ENCODE results near the gene HABP2.

The HABP2 gene

DNA sequence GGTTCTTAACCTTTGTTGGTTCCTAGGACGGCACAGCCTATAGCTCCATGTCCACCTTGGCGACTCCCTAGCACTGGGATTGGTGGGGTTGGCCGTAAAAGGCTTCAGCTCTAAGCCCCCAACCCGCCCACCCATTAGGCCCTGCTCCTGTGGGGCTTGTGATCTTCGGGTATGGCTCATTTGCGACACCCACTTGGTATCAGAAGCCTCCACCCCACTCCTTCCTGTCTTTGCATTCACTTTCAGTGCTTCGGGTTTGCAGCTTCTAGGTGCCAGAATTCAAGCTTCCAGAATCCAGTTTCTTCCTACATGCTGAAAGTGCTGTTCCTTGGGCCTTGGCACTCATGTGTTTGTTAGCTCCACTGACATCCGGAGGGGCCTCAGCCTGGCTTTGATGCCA is 39.5 kb downstream of the HABP2 start:
- H3K4me3 ChIP-seq (ENCODE audit: low read depth, low read length) = no peak overlapping the region
- TF ChIP-seq, protein P1, sequence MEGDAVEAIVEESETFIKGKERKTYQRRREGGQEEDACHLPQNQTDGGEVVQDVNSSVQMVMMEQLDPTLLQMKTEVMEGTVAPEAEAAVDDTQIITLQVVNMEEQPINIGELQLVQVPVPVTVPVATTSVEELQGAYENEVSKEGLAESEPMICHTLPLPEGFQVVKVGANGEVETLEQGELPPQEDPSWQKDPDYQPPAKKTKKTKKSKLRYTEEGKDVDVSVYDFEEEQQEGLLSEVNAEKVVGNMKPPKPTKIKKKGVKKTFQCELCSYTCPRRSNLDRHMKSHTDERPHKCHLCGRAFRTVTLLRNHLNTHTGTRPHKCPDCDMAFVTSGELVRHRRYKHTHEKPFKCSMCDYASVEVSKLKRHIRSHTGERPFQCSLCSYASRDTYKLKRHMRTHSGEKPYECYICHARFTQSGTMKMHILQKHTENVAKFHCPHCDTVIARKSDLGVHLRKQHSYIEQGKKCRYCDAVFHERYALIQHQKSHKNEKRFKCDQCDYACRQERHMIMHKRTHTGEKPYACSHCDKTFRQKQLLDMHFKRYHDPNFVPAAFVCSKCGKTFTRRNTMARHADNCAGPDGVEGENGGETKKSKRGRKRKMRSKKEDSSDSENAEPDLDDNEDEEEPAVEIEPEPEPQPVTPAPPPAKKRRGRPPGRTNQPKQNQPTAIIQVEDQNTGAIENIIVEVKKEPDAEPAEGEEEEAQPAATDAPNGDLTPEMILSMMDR (IDR thresholded peaks at IDR 0.05; ENCODE audit: low read depth, low read length) = no peak

DNA sequence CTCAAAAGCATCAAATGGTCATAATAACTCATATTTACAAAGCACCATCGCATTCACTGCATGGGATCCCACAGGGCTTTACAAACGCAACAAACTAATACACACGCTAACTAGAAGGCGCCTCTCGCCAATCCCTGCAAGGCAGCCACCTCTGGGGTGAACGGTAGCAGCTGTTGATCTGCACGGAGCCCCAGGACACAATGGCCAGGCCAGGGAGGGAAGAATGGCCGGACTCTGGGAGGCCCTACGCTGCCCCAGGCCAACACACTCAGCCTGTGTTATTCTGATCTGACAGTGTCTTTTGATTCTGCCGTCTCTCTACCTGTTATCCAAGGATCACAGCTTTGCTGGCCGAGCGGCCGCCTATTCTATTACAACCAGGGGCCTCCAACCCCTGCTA is 41.8 kb downstream of the HABP2 start:
- no peak overlapping the region for H3K4me3 ChIP-seq (ENCODE audit: low read depth, low read length)
- TF ChIP-seq, protein P1 (IDR thresholded peaks at IDR 0.05; ENCODE audit: low read depth, low read length) = no peak

DNA sequence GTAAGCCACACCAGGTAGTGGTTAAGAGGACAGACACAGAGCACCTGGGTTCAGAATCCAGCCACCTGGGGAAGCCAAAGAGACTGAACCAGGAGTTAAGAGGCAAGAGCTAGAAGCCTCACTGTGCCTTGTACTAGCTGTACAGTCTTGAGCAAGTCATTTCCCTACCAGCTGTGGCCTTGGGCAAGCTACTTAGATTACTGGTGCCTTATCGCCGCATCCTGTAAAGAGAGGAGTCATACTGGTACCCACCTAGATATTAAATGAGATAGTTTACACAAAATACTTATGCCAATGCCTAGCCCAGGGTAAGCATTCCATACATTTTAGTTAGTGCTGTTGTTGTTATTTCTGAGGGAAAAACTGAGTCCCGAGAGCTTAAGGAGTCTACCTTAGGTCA is 47.7 kb downstream of the HABP2 start:
- H3K4me3 ChIP-seq (ENCODE audit: low read depth, low read length) = no peak overlapping the region
- TF ChIP-seq, protein P1 (IDR thresholded peaks at IDR 0.05; ENCODE audit: low read depth, low read length) = no peak

DNA sequence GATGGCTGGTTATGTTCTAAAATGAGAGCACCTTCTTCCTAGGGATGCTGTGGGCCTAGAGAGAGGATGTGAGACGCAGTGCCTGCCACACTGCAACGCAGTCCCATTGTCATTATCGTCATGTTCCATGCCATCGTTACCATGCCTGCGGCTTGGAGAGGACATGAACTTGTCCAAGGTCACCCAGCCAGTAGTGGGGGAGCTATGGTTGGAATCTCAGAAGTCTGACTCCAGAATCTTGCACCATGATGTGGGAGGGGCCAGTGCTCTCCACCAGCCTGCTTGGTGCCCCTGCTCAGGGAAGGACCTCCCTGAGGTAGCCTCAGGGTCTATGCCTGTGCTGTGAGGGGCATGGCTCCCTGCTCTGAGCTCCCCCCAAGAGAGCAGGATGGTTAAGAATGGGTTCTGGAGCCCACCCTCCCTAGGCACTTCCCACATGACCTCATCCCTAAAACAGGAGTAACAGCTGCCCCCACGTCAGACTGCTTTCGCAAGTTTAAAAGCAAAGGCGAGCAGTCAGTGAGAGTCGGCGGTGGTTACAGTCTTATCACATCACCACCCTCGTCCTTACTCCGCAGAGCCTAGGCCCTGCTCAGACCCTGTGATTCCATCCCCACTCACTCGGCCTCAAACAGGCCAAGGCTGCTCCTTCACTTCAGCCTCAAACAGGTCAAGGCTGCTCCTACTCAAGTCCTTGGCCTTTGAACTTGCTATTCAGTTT is 50.4 kb downstream of the HABP2 start:
- TF ChIP-seq, protein P1 (IDR thresholded peaks at IDR 0.05; ENCODE audit: low read depth, low read length) = no peak
- no peak overlapping the region for H3K4me3 ChIP-seq (ENCODE audit: low read depth, low read length)

DNA sequence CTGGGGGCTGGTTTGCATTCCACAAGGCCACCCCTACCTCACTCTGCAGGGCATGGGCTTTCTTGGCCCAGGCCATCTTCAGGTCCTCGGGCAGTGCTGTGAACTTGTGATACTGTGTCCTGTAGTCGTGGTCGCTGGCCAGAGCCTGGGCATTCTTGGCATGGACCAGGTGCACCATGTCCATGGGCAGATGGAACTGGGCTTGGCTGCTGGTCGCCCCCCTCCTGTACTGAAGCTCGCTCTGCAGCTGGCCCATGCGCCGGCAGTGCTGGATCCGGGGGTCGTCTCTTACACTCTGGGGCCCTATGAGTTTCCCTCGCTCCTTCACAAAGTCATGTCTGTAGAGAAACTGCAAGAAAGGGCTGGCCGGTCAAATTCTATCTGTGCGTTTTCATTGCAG is 51.7 kb downstream of the HABP2 start:
- TF ChIP-seq, protein P1 (IDR thresholded peaks at IDR 0.05; ENCODE audit: low read depth, low read length) = no peak
- H3K4me3 ChIP-seq (ENCODE audit: low read depth, low read length) = no peak overlapping the region

DNA sequence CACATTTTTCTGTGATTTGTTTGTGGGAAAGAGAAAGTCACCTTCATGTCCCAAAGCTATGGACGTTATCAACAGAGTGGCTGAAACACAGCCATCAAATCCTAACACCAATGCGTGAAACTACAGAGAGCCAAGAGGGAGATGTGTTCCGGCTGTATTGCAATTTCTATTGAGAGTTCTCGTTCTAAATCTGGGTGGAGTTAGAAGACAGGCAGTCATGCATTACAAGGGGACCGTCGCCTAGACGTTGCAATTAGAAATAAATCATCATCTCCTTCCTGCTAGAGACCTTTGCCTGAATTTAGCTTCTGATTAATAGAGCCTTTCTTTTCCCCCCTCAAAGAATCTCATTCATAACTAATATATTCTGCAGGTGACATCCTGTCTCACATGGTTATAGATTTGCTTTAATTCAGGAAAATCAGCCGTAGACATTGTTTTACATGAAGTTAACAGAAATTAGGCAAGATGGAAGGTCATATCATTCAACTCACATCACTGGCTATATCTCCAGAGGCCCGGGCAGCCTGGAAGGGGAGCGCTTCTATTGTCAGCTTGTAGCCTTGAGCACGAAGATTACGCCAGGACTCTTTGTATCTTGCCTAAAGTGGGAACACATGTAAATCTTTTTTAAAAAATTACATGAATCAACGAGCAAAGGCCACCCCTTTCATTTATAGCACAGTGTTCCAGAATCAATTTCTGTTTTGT is 52.6 kb downstream of the HABP2 start:
- no peak overlapping the region for H3K4me3 ChIP-seq (ENCODE audit: low read depth, low read length)
- TF ChIP-seq, protein P1 (IDR thresholded peaks at IDR 0.05; ENCODE audit: low read depth, low read length) = no peak

DNA sequence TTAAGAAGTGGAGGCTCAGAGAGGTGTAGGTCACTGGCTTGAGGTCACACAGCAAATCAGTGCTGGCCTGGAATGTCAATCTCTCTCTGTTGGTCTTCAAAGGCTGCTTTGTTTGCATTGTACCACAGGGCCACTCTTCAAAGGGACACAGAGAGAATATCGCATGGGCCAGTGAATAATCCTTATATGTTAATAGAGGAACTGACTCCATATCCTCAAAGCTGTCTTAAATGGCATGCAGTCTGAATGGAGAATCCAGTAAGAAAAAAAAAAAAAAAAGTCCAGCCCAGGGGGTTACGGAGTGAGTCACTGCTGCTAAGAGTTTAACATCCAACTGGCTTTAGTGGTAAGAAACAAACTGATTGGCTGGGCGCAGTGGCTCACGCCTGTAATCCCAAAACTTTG is 56.9 kb downstream of the HABP2 start:
- TF ChIP-seq, protein P1 (IDR thresholded peaks at IDR 0.05; ENCODE audit: low read depth, low read length) = no peak
- no peak overlapping the region for H3K4me3 ChIP-seq (ENCODE audit: low read depth, low read length)

Data from WI38 (cell line).